A673 (cell line): ENCODE measurements around the gene EPHA10. TPM values are rescaled to one million over a fixed set of nuclear protein-coding genes. Genes with fewer than 3 reads are reported as not detected.
"Not testable (repeated sequence)": the region's sequence is repeated elsewhere in the genome, so short reads cannot be mapped to it uniquely, and the experiment has no call there.

Source experiments
- BruUV-seq: library from RNA; stranded (reverse); fragments of 400-500 nt; replicated peaks from 2 replicates; lab custom pipeline; 2021; lab: Mats Ljungman, UMichigan
- CTCF ChIA-PET: fragments of 300-600 bp; sonication (Branson Sonifier 250); formaldehyde crosslinking; loops from one replicate; lab custom pipeline; 2022; ENCODE audit warnings: antibody characterized with exemption; lab: Charles Lee
- POLR2A ChIA-PET: fragments of 300-600 bp; sonication (Branson Sonifier 250); formaldehyde crosslinking; loops from one replicate; lab custom pipeline; 2022; ENCODE audit warnings: antibody characterized with exemption; ENCODE audit not compliant: low non-redundant PET; lab: Charles Lee
- DNase-seq: peaks from one replicate; pipeline ENCODE4 v3.0.0-alpha.2; 2015; ENCODE audit warnings: low spot score
- H3K27ac ChIP-seq: fragments of 200-600 bp; sonication (generic); 2 replicates; pipeline ENCODE4 v1.5.1; 2016; ENCODE audit warnings: mixed run types, low read depth, mild to moderate bottlenecking, mixed read lengths, antibody characterized with exemption, low read length; ENCODE audit not compliant: poor library complexity, severe bottlenecking
- H3K27me3 ChIP-seq: fragments of 200-600 bp; sonication (generic); replicated peaks from 2 replicates; pipeline ENCODE4 v1.6.1; 2017; ENCODE audit warnings: mixed run types, low read depth, mild to moderate bottlenecking, mixed read lengths, antibody characterized with exemption, low read length; ENCODE audit not compliant: insufficient read depth, poor library complexity
- H3K36me3 ChIP-seq: fragments of 200-600 bp; sonication (generic); 2 replicates; pipeline ENCODE4 v1.6.1; 2016; ENCODE audit warnings: mixed run types, mild to moderate bottlenecking, mixed read lengths, antibody characterized with exemption, low read length; ENCODE audit not compliant: insufficient read depth, poor library complexity, severe bottlenecking
- H3K4me1 ChIP-seq: fragments of 200-600 bp; sonication (generic); 2 replicates; pipeline ENCODE4 v1.6.1; 2017; ENCODE audit warnings: mixed run types, mild to moderate bottlenecking, mixed read lengths, antibody characterized with exemption, low read length; ENCODE audit not compliant: insufficient read depth, poor library complexity, severe bottlenecking
- H3K4me3 ChIP-seq: fragments of 200-600 bp; sonication (generic); 2 replicates; pipeline ENCODE4 v1.5.1; 2016; ENCODE audit warnings: low read depth, mixed run types, mild to moderate bottlenecking, mixed read lengths, low read length; ENCODE audit not compliant: poor library complexity, severe bottlenecking
- H3K9me3 ChIP-seq: fragments of 200-600 bp; sonication (generic); 2 replicates; pipeline ENCODE4 v1.6.1; 2016; ENCODE audit warnings: mixed run types, low read depth, mild to moderate bottlenecking, mixed read lengths, antibody characterized with exemption, low read length; ENCODE audit not compliant: poor library complexity, severe bottlenecking
- EZH2 ChIP-seq: fragments of 200-600 bp; sonication (generic); IDR thresholded peaks from 2 replicates; pipeline ENCODE4 v1.6.1; 2017; ENCODE audit warnings: borderline replicate concordance, low read depth, mild to moderate bottlenecking, mixed read lengths, antibody characterized with exemption, low read length; ENCODE audit not compliant: poor library complexity, severe bottlenecking
- intact Hi-C: fragments of 100-400 bp; cut with micrococcal nuclease; formaldehyde crosslinking; loops from one replicate; pipeline ENCODE4 v1.10.0; 2022; ENCODE audit not compliant: unreplicated experiment
- total RNA-seq: library from RNA; stranded (reverse); gene quantifications from 2 replicates; pipeline ENCODE4 v1.2.3, GENCODE V29; 2021
- TF ChIP-seq, protein P1 (sequence below): fragments of 300-800, 200-600 bp; sonication (generic); conservative IDR thresholded peaks from 2 replicates; pipeline ENCODE4 v1.5.1; 2017; ENCODE audit warnings: low read depth, mild to moderate bottlenecking, antibody characterized with exemption, low read length, moderate library complexity, mixed read lengths

The EPHA10 gene
- total RNA-seq, 1 experiment from 2014 or later, result not detected

DNA sequence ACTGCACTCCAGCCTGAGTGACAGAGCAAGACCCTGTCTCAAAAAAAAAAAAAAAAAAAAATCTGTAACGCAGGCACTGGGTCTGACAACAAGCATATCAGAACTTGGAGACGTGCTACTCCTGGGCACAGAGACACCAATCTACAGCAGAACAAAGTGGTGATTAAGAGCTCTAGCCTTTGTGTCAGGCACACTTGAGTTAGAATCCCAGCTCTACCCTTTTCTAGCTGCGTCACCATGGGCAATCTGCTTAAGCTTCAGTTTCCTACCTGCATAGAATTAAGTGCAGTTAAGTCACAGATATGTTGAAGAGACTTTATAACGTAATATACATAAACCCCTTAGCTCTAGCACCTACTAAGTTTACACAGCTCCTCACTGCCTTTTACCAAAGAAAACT is 76.0 kb downstream of the EPHA10 start:
- no TSS peak for BruUV-seq
- Histone ChIP-seq H3K27me3 (no peaks in the 10 kb centered on the region), H3K9me3 (no peaks in the 10 kb centered on the region), H3K36me3 (peaks cover 19% of the 10 kb centered on the region), H3K4me3 (peak overlapping the region; percentile 98), H3K4me1 (peaks cover 16% of the 10 kb centered on the region), H3K27ac (no peak overlapping the region)
- intact Hi-C loops, result no loop called here
- no peak for DNase-seq
- CTCF ChIA-PET, result interaction anchor here (0.7 kb wide), 1 partner anchor 26 kb away, joined by 5 read pairs; no protein-coding TSS in a partner anchor
- TF ChIP-seq, protein P1, sequence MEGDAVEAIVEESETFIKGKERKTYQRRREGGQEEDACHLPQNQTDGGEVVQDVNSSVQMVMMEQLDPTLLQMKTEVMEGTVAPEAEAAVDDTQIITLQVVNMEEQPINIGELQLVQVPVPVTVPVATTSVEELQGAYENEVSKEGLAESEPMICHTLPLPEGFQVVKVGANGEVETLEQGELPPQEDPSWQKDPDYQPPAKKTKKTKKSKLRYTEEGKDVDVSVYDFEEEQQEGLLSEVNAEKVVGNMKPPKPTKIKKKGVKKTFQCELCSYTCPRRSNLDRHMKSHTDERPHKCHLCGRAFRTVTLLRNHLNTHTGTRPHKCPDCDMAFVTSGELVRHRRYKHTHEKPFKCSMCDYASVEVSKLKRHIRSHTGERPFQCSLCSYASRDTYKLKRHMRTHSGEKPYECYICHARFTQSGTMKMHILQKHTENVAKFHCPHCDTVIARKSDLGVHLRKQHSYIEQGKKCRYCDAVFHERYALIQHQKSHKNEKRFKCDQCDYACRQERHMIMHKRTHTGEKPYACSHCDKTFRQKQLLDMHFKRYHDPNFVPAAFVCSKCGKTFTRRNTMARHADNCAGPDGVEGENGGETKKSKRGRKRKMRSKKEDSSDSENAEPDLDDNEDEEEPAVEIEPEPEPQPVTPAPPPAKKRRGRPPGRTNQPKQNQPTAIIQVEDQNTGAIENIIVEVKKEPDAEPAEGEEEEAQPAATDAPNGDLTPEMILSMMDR, result no peak
- no peak for TF ChIP-seq EZH2
- POLR2A ChIA-PET, result no interaction called here

DNA sequence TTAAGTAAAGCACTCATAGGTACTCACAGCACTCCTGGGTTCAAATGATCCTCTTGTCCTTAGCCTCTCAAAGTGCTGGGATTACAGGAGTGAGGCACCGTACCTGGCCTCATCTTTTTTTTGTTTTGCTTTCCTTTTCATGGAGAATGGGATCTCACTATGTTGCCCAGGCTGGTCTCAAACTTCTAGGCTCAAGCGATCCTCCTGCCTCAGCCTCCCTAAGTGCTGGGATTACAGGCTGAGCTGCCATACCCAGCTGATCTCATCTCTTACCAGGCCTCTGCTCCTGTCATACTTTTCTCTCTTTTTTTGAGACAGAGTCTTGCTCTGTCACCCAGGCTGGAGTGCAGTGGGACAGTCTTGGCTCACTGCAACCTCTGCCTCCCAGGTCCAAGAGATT is 77.2 kb downstream of the EPHA10 start:
- Histone ChIP-seq H3K4me1 (peaks cover 11% of the 10 kb centered on the region), H3K36me3 (peaks cover 30% of the 10 kb centered on the region)
- DNase-seq, H3K4me3 ChIP-seq, intact Hi-C loops, POLR2A ChIA-PET, BruUV-seq, H3K27me3 ChIP-seq, H3K9me3 ChIP-seq, H3K27ac ChIP-seq: not testable (repeated sequence)
- CTCF ChIA-PET, result interaction anchor here (1.1 kb wide), 1 partner anchor 12 kb away, joined by 4 read pairs; no protein-coding TSS in a partner anchor

DNA sequence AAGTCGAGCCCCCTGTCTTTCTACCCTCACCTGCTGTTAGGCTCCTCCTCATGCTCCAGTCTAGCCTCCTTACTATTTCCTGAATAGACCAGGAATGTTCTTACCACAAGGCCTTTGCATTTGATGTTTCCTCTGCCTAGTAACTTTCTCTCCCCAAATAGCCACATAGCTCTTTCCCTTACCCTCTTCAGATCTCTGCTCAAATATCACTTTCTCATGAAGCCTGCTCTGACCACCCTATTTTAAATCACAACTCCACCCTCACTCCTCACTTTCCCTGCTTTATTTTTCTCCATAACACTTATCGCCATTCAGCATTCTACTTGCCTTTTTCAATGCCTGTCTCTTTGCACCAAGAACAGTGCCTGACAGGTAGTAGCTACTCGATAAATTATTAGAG is 79.2 kb downstream of the EPHA10 start:
- ChIA-PET CTCF (interaction anchor here (0.7 kb wide), 1 partner anchor 171 kb away, joined by 4 read pairs; no protein-coding TSS in a partner anchor), POLR2A (no interaction called here)
- TF ChIP-seq, protein P1, result no peak
- TF ChIP-seq EZH2, result no peak
- Histone ChIP-seq H3K36me3 (peaks cover 37% of the 10 kb centered on the region), H3K4me3 (no peak overlapping the region), H3K27me3 (no peaks in the 10 kb centered on the region), H3K9me3 (no peaks in the 10 kb centered on the region), H3K27ac (no peak overlapping the region), H3K4me1 (peaks cover 8% of the 10 kb centered on the region)
- no peak for DNase-seq
- BruUV-seq, result no TSS peak
- intact Hi-C loops, result no loop called here

DNA sequence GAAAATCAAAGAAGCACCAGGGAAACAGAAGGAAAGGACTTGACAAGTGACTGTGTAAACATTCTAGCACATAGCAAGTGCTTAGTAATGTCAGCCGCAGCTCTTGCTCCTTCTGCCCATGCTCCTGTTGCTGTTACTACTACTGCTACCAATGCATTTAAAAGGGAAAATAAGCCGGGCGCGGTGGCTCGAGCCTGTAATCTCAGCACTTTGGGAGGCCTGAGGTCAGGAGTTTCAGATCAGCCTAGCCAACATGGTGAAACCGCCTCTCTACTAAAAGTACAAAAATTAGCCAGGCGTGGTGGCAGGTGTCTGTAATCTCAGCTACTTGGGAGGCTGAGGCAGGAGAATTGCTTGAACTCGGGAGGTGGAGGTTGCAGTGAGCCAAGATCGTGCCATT is 80.7 kb downstream of the EPHA10 start:
- DNase-seq, CTCF ChIA-PET, intact Hi-C loops, H3K27me3 ChIP-seq, H3K27ac ChIP-seq, BruUV-seq, H3K4me3 ChIP-seq, H3K4me1 ChIP-seq, H3K9me3 ChIP-seq: not testable (repeated sequence)
- POLR2A ChIA-PET, result interaction anchor here (0.6 kb wide), 1 partner anchor 88 kb away, joined by 3 read pairs; no protein-coding TSS in a partner anchor
- peaks cover 37% of the 10 kb centered on the region for H3K36me3 ChIP-seq
